Measurements from ENCODE around the gene MED26. TPM values are rescaled to one million over a fixed set of nuclear protein-coding genes. Genes with fewer than 3 reads are reported as not detected.

MED26 gene
- total and polyA plus RNA-seq, 2 experiments from 2014 or later, result 7.4 to 15.4 TPM

GRCh38 chr19:16531380-16531669, 96.7 kb downstream of the MED26 start:
- Histone ChIP-seq H3K79me2 (replicated peaks; ENCODE audit: insufficient read depth) (peaks cover 6% of the 10 kb centered on the region), H2AFZ (no peak overlapping the region), H3F3A (replicated peaks; ENCODE audit: low read depth) (no peaks in the 10 kb centered on the region), H3K27me3 (ENCODE audit: insufficient read depth) (no peaks in the 10 kb centered on the region), H3K4me2 (no peak overlapping the region), H3K4me1 (ENCODE audit: insufficient read depth) (no peaks in the 10 kb centered on the region), H3K4me3 (no peak overlapping the region), H4K20me1 (replicated peaks; ENCODE audit: insufficient read depth) (peaks cover 23% of the 10 kb centered on the region), H3K9me2 (ENCODE audit: insufficient read depth) (no peaks in the 10 kb centered on the region), H3K36me3 (ENCODE audit: insufficient read depth) (peaks cover 44% of the 10 kb centered on the region), H3K27ac (ENCODE audit: low read depth) (no peak overlapping the region)
- TF ChIP-seq ETS1 (IDR thresholded peaks at IDR 0.05), result no peak
- Mint-ChIP-seq H3K36me3 (ENCODE audit: low read depth) (peaks cover 80% of the 10 kb centered on the region), H3K27me3 (ENCODE audit: insufficient read depth, low read depth, poor library complexity) (peaks cover 14% of the 10 kb centered on the region), H3K4me1 (no peaks in the 10 kb centered on the region), H3K9me3 (no peaks in the 10 kb centered on the region), H3K4me3 (no peak overlapping the region; the same call in 2 of the 3 replicates), H3K27ac (no peak overlapping the region; the same call in 1 of the 2 replicates)
- ATAC-seq, result no peak
- DNase-seq (ENCODE audit: low spot score), result no peak

- no peaks in the 10 kb centered on the region for H3K9me2 ChIP-seq (ENCODE audit: insufficient read depth)
- H3K4me3 ChIP-seq, result no peak overlapping the region
- peaks cover 81% of the 10 kb centered on the region for H3K36me3 Mint-ChIP-seq (ENCODE audit: low read depth)
- H3K27ac Mint-ChIP-seq, result no peak overlapping the region
- H3K36me3 ChIP-seq (ENCODE audit: insufficient read depth), result peaks cover 44% of the 10 kb centered on the region
- H3K4me2 ChIP-seq, result no peak overlapping the region
- no peak for DNase-seq (ENCODE audit: low spot score)
- H4K20me1 ChIP-seq (replicated peaks; ENCODE audit: insufficient read depth), result peaks cover 24% of the 10 kb centered on the region
- no peaks in the 10 kb centered on the region for H3F3A ChIP-seq (replicated peaks; ENCODE audit: low read depth)
- H3K4me3 Mint-ChIP-seq, result no peak overlapping the region
- H3K27me3 ChIP-seq (ENCODE audit: insufficient read depth), result no peaks in the 10 kb centered on the region
- 0 out of 2 replicates have a peak, but pooled peaks cover under 1% of the 10 kb centered on the region for H3K79me2 ChIP-seq (replicated peaks; ENCODE audit: insufficient read depth)
- H3K27ac ChIP-seq (ENCODE audit: low read depth), result no peak overlapping the region
- H3K9me3 Mint-ChIP-seq, result no peaks in the 10 kb centered on the region
- H3K27me3 Mint-ChIP-seq (ENCODE audit: insufficient read depth, low read depth, poor library complexity), result peaks cover 10% of the 10 kb centered on the region
- H2AFZ ChIP-seq, result no peak overlapping the region
- ATAC-seq, result no peak
- no peaks in the 10 kb centered on the region for H3K4me1 Mint-ChIP-seq
- H3K4me1 ChIP-seq (ENCODE audit: insufficient read depth), result no peaks in the 10 kb centered on the region
- TF ChIP-seq EZH2 (IDR thresholded peaks at IDR 0.05; ENCODE audit: low read depth, unreplicated experiment), result no peak
- no peak for TF ChIP-seq POLR2AphosphoS5 (IDR thresholded peaks at IDR 0.05; ENCODE audit: low read depth)
- TF ChIP-seq STAT1 (IDR thresholded peaks at IDR 0.05; ENCODE audit: unreplicated experiment), result no peak
- TF ChIP-seq CREB1 (CRISPR knock-in tag; IDR thresholded peaks at IDR 0.05; ENCODE audit: low read depth), result no peak
- TF ChIP-seq EZH2phosphoT487 (IDR thresholded peaks at IDR 0.05; ENCODE audit: unreplicated experiment), result no peak
- TF ChIP-seq ZNF462 (CRISPR knock-in tag; IDR thresholded peaks at IDR 0.05), result no peak
- no peak for TF ChIP-seq ZNF114 (CRISPR knock-in tag; IDR thresholded peaks at IDR 0.05)
- no peak for TF ChIP-seq ZNF331 (CRISPR knock-in tag; IDR thresholded peaks at IDR 0.05; ENCODE audit: low read depth)
- TF ChIP-seq CTCF (conservative IDR thresholded peaks at IDR 0.05; ENCODE audit: low read depth in 2 of 2), result no peak
Observed at GRCh38 chr19:16530540-16531379, 97.2 kb downstream of the MED26 start.
